ENCODE results near the gene SNX25. TPM values are rescaled to one million over a fixed set of nuclear protein-coding genes. Genes with fewer than 3 reads are reported as not detected.
A peak's percentile ranks its signal among the peaks of the same experiment; 100 is the strongest.
"Not testable (repeated sequence)": the region's sequence is repeated elsewhere in the genome, so short reads cannot be mapped to it uniquely, and the experiment has no call there.

The SNX25 gene
- polyA plus RNA-seq, 1 experiment, result 12.6 TPM

DNA sequence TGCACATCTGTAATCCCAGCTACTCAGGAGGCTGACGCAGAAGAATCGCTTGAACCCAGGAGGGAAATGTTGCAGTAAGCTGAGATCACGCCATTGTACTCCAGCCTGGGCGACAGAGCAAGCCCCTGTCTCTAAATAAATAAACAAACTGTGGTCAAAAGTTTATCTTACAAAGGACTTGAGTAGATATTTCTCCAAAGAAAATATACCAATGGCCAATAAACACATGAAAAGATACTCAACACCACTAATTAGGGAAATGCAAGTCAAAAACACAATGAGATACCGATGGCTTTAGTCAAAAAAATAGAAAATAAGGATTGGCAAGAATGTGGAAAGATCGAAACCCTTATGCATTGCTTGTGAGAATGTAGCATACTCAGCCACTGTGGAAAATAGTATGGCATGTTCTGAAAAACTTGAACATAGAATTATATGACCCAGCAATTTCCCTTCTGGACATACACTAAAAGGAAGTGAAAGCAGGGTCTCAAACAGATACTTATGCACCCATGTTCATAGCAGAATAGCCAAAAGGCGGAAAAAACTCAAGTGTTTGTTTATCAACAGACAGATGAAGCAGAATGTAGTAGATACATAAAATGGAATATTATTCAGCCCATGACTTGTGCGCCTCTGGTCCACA is 3.6 kb upstream of the SNX25 start:
- H3K27me3 ChIP-seq (ENCODE audit: control insufficient read depth, insufficient read depth, low read length), result no peaks in the 10 kb centered on the region
- DNase-seq (ENCODE audit: low read depth, low spot score), result no peak
- H3K4me3 ChIP-seq (ENCODE audit: low read depth, low read length), result no peak overlapping the region
- TF ChIP-seq, protein P1, sequence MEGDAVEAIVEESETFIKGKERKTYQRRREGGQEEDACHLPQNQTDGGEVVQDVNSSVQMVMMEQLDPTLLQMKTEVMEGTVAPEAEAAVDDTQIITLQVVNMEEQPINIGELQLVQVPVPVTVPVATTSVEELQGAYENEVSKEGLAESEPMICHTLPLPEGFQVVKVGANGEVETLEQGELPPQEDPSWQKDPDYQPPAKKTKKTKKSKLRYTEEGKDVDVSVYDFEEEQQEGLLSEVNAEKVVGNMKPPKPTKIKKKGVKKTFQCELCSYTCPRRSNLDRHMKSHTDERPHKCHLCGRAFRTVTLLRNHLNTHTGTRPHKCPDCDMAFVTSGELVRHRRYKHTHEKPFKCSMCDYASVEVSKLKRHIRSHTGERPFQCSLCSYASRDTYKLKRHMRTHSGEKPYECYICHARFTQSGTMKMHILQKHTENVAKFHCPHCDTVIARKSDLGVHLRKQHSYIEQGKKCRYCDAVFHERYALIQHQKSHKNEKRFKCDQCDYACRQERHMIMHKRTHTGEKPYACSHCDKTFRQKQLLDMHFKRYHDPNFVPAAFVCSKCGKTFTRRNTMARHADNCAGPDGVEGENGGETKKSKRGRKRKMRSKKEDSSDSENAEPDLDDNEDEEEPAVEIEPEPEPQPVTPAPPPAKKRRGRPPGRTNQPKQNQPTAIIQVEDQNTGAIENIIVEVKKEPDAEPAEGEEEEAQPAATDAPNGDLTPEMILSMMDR (IDR thresholded peaks at IDR 0.05; ENCODE audit: low read depth, low read length), result no peak
- CTCF ChIA-PET, result no interaction called here
- POLR2A ChIA-PET, result no interaction called here
- H3K9me3 ChIP-seq (ENCODE audit: control insufficient read depth, insufficient read depth, low read length), result no peaks in the 10 kb centered on the region
- no peak overlapping the region for H3K27ac ChIP-seq (ENCODE audit: low read depth, low read length)

DNA sequence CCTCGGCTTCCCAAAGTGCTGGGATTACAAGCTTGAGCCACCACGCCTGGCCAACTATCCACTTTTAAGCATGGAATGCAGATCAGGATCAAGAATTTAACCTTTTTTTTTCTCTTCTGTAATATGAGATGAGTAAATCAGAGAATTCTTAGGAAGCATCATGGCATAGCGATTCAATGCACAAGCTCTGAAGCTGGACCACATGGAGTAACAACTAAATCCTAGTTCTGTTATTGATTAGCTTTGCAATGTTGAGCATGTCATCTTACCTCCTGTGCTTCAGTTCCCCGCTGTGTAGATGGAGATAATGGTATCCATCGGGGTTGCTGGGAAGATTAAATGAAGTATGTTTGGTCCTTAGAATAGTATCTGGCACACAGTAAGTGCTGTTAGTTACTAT is 1.9 kb upstream of the SNX25 start:
- TF ChIP-seq, protein P1 (IDR thresholded peaks at IDR 0.05; ENCODE audit: low read depth, low read length), result no peak
- H3K27ac ChIP-seq (ENCODE audit: low read depth, low read length), result no peak overlapping the region
- H3K4me3 ChIP-seq (ENCODE audit: low read depth, low read length), result no peak overlapping the region
- CTCF ChIA-PET, result interaction anchor here (0.6 to 0.8 kb wide), 4 partner anchors 24 to 1552 kb away, joined by 3 to 8 read pairs (median 3); no protein-coding TSS in a partner anchor
- POLR2A ChIA-PET, result no interaction called here
- no peaks in the 10 kb centered on the region for H3K27me3 ChIP-seq (ENCODE audit: control insufficient read depth, insufficient read depth, low read length)
- no peak for DNase-seq (ENCODE audit: low read depth, low spot score)
- H3K9me3 ChIP-seq (ENCODE audit: control insufficient read depth, insufficient read depth, low read length), result no peaks in the 10 kb centered on the region

DNA sequence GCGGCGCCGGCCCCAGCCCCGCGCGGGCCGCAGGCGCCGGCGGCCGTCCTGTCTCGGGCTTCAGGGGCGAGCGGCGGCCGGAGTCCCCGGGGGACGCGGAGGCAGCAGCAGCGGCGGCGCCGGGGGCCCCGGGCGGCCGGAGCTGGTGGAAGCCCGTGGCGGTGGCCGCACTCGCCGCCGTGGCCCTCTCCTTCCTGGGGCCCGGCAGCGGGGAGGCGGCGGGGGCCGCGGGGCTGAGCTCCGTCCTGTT is 379 bp downstream of the SNX25 start:
- DNase-seq (ENCODE audit: low read depth, low spot score); H3K9me3 ChIP-seq (ENCODE audit: control insufficient read depth, insufficient read depth, low read length); CTCF ChIA-PET; H3K27me3 ChIP-seq (ENCODE audit: control insufficient read depth, insufficient read depth, low read length); H3K27ac ChIP-seq (ENCODE audit: low read depth, low read length): not testable (repeated sequence)
- H3K4me3 ChIP-seq (ENCODE audit: low read depth, low read length), result peak overlapping the region; percentile 86
- POLR2A ChIA-PET, result interaction anchor here (0.6 kb wide), 1 partner anchor 1221 kb away, joined by 5 read pairs; no protein-coding TSS in a partner anchor

DNA sequence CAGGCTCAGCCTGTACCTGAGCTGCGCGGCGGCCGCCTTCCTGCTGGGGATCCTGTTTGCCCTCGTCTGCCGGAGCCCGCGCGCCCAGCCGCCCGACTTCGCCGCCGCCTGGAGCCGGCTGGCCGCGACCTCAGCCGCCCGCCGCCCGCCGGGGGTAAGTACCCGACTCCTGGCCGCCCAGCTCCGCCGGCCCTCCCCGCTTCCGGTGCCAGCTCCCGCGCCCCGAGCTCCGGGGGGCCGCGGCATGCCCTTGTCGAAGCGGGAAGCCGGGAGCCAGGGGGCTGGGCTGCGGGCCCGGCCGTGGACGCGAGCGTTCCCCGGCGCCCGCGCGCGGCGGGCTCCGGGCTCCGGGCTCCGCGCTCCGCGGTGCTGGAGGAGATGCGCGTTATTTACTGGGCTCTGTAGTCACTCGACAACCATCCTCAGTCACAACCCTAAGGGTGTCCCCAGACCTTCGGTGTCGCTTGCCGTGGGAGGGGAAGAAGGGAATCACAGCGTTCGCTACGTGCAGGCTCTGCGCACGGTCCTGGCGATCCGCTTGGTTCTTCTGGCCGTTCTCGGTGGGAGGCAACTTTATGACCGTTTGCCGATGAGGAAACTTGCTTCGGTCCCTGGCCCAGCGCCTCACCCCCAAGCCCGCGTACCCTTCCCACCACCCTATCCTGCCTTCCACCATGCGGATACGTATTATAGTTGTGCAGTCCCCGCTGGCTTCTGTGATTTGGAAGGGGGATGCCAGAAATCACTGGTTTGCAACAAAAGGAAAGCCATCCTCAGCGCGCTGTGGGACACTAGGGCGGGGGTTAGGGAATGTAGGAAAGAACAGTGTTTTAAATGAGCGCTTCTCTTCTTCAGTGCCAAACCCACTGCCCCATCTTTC is 944 bp downstream of the SNX25 start:
- ChIA-PET CTCF (interaction anchor here (1.3 kb wide), 1 partner anchor 27 kb away, joined by 3 read pairs; no protein-coding TSS in a partner anchor), POLR2A (interaction anchor here (0.6 kb wide), 1 partner anchor 1221 kb away, joined by 5 read pairs; no protein-coding TSS in a partner anchor)
- Histone ChIP-seq H3K27ac (ENCODE audit: low read depth, low read length) (peak overlapping the region; percentile 47), H3K4me3 (ENCODE audit: low read depth, low read length) (peak overlapping the region; percentile 86), H3K9me3 (ENCODE audit: control insufficient read depth, insufficient read depth, low read length) (no peaks in the 10 kb centered on the region), H3K27me3 (ENCODE audit: control insufficient read depth, insufficient read depth, low read length) (no peaks in the 10 kb centered on the region)
- TF ChIP-seq, protein P1 (IDR thresholded peaks at IDR 0.05; ENCODE audit: low read depth, low read length), result no peak
- no peak for DNase-seq (ENCODE audit: low read depth, low spot score)

DNA sequence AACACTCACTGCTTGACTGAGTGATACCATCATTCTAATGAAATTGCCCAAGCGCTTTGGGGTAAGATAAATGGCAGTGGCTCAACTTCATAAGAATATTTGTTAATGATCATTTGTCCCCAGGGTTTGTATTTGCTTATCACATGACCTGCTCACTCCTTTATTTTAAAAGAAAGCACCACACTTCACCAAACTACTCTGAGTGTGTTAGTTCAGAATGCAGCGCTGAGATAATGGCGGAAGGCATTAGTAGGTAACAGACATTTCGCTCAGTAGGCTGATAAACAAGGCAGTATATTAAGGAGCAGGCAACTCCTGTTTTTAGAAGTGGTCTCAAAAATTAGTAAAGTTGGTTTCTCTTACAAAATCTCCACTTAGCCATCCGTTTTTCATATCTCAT is 1.6 kb downstream of the SNX25 start:
- CTCF ChIA-PET, result interaction anchor here (1.3 kb wide), 1 partner anchor 27 kb away, joined by 3 read pairs; no protein-coding TSS in a partner anchor
- POLR2A ChIA-PET, result no interaction called here
- Histone ChIP-seq H3K27me3 (ENCODE audit: control insufficient read depth, insufficient read depth, low read length) (no peaks in the 10 kb centered on the region), H3K4me3 (ENCODE audit: low read depth, low read length) (peak overlapping the region; percentile 86), H3K27ac (ENCODE audit: low read depth, low read length) (no peak overlapping the region), H3K9me3 (ENCODE audit: control insufficient read depth, insufficient read depth, low read length) (no peaks in the 10 kb centered on the region)
- no peak for DNase-seq (ENCODE audit: low read depth, low spot score)
- TF ChIP-seq, protein P1 (IDR thresholded peaks at IDR 0.05; ENCODE audit: low read depth, low read length), result no peak
